Activated CD8-positive, alpha-beta memory T cell treated with anti-CD3 and anti-CD28 coated beads, Interleukin-2, amount 50 U/mL, for 24 hours (primary cell): ENCODE data around the gene TMEM18.

ENCODE experiments used
- DNase-seq: peaks from one replicate; pipeline ENCODE4 v3.0.0-alpha.2; 2020; ENCODE audit errors: extremely low read depth

Gene TMEM18

DNA sequence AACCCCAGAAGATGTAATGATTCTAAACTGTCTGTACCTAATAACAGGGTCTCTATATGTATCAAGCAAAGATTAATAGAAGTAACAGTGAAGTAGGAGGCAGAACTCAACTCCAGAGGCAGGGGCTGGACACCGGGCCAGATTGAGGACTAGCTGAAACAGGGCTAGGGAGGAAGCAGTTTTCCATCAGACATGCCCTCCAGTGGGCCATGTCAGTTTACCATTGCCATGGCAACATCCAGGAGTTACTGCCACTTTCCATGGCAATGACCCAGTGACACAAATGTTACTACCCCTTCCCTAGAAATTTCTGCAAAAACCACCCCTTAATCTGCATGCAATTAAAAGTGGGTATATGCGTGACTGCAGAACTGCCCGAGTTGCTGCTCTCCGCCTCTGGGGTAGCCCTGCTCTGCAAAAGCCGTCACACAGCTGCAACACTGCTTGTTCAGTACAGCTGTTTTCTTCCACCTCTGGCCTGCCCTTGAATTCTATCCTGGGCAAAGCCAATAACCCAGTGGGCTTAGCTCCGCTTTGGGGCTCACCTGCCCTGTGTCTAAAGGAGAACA is 58.7 kb downstream of the TMEM18 start:
- DNase-seq, result no peak

DNA sequence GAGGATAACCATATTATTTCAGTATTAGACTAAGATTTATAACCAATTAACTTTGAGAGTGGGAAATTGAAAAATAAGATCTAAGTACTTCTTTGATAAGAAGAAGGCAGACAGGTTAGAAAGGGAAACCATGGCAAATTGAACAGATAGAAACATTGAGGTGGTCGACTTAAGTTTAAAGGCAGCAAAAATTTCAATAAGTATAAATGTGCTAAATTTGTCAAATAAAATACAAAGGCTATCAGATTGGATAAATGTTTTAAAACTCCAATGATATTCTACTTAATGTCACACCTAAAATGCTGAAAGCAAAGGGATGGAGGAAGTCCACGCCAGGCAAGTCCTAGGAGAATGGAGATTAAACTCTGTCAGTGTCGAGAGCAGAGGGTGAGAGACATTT is 59.2 kb downstream of the TMEM18 start:
- no peak for DNase-seq
